Epithelial cell of umbilical artery (primary cell): ENCODE measurements around the gene AUH. TPM values are rescaled to one million over a fixed set of nuclear protein-coding genes. Genes with fewer than 3 reads are reported as not detected.

Experiments
- total RNA-seq: library from RNA; depleted of rRNA; stranded (reverse); fragments of >200 nt; gene quantifications from 2 replicates; pipeline ENCODE4 v1.2.3, GENCODE V29; 2014

AUH gene
- 9.1 and 12.2 TPM in 2 replicates for total RNA-seq

DNA sequence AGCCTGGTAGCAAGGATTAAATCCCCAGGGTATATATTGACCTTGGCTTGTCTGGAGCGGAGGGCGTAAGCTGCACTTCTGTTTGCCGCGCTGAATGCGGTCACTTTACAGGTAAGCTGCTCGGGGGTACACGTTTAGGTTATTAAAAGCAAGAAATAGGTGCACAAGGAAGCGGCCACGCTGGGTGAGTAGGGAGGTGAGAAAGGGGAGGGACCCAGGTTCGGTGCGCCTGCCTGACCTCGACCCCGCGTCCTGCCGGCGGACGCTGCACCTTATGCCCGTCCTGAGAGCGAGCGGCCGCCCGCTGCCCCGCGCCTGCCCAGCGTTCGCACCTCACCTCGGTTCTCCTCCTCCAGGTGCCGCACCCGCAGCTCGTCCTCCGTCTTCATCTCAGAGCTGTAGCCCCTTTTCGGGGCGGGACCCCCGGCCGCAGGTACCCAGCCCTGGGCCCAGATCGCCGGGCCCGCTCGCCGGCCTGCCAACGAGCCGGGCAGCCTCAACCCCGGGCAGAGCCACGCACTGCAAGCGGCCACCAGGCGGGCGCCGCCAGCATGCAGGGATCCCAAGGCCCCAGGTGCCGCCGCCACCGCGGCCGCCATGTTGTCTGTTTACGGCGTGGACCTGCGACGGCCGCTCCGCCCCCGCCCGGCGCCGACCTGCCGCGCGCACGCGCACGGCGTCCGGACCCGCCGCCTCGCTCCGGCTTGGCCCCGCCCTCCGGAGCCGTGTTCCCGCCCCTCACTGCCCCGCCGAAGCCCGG lies at the start of gene AUH:
AUH (minus strand) TSS at position 628 of the 760 bp plus-strand sequence; CDS start at position 599, 29 bp downstream.

Other genes starting within 250 kb of the AUH start
- gene NFIL3, start 61.9 kb upstream of the AUH start, total RNA-seq = 3.3 and 3.9 TPM in 2 replicates